HG03439 (cell line): Measurements from ENCODE around the gene ARL11.

Experiments
- ATAC-seq: cut with Tn5 transposase; IDR thresholded peaks from one replicate; pipeline ENCODE4 v1.9.1; 2021; ENCODE audit warnings: mild to moderate bottlenecking, moderate library complexity; ENCODE audit not compliant: unreplicated experiment

Gene ARL11

DNA sequence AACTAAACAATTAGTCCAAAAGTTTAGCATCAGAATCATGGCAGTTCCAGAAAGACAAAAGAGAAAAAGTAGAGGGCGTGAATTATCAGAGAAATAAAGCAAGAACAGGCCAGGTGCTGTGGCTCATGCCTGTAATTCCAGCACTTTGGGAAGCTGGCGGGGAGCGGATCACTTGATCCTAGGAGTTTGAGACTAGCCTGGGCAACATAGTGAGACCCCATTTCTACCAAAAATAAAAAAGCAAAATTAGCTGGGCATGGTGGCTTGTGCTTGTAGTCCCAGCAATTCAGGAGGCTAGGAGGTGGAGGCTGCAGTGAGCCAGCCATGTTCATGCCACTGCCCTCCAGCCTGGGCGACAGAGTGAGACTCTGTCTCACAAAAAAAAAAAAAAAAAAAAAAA is 18.4 kb downstream of the ARL11 start:
- no peak for ATAC-seq

DNA sequence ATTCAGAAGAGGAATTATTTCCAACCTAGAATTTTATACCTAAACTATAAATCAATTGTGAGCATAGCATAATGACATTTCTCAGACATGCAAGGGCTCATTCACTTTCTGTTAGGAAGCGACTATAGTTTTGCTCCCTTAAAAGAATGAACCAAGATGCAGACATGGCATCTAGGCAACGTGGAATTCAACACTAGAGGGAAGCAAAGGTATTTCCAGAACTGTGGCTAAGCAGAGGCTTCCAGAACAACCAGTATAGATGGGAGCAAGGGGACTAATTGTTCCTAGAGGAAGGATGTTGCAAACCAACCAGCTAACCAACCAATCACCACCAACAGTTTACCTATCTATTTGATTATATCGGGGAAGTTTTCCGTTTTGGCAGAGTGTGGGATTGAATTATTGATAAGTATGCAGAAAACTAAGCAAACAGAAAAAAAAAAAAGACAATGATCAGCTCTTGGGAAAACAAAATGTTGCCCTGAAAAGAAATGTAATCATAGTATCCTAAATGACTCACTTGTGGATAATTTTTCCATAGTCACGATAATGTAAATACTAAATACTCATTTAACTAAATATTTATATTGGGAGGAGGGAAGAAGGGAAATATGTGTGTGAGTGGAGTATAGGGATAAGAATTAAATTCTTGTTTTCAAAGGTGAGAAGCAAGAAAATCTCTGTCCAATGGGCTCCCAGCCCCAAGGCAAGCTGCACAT is 21.1 kb downstream of the ARL11 start:
- no peak for ATAC-seq

DNA sequence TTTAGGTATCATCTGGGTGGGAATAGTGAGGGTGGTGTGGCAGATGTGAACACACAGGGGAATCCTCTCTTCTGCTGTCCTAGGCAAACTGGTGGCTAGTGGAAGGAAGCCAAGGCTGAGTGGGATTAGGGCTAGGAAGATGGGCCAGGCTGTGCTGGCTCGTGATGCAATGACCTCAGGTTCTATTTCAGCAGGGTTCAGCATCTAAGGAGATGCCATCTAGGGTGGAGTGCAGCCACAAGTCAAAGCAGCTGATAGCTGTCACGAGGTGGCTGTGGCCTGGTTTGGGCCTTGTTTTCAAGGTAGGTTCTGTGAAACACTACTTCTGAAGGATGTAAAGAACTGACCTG is 21.6 kb downstream of the ARL11 start:
- ATAC-seq: no peak

DNA sequence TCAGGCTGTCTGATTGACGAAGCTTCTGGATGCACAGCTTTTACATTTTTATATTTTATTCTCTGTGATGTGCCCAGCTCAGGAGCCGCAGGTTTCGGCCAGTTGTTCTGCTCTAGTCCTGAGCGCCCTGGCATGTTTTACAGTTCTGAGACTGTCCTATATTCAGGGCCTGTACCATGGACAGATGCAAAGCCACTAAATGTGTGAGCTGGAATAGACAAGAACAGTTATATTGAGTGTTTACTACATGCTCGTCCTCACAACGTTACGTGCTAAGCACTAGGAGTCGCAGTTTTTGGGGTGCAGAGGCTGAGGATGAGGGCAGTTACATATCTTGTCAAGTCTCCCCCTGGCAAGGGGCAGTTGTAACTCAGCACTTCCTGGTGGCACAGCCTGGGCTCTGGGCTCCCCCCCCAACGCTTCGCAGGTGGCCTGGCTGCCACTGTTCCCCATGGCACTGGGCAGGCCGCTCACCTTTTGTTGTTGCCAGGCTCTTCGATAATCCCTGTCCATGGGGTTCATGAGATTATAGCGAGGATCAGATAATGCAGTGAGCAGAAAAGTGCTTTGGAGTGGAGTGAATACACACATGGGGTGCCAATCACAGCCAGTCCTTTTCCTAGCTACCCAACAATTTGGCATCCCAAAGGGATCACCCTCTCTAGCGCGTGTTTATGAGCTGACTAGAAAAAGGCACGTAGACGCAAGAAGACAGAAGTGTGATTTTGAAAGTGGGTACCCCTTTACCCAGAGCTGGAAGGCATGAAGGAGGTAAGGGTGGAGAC is 23.5 kb downstream of the ARL11 start:
- no peak for ATAC-seq

DNA sequence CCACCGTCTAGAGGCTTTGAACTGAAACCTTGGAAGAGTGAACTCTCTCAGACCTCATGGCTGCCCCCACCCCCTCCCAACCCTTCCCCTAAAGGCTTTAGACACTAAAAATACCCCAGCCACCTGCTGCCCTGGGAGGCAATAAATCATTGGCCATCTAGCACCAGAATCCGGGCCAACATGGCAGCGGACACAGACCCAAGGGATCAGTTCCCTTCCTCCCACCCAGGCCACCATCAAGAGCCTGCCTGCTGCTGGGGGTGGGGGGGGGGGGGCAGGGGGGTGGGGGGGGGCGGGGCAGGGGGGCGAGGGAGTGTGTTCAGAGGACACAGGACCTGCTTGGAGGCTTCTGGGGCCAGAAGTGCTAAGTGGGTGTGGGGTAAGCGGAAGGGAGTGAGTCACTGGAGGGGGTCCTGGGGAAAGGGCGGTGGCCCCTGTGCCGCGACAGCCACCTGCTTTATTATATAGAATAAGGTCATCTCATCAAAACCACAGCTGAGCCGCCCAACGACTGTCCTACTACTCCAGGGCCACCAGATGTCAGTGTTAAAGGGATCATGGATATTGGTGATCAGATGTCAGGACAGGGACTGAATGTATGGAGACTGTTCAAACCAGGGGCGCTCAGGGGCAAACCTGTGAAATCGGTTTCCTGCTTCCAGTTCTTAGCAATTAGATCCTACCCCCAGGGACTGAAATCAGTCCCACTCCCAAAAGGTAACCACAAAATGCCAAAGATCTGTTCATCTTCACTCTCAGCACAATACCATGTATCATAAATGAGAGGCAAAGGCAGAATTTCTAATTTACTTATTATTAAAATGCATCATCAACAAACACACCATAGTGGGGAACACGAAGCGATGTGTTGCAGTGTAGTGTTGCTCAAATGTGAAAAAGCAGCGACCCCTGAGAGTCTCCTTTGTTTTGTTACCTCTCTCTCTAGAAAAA is 24.3 kb downstream of the ARL11 start:
- no peak for ATAC-seq

DNA sequence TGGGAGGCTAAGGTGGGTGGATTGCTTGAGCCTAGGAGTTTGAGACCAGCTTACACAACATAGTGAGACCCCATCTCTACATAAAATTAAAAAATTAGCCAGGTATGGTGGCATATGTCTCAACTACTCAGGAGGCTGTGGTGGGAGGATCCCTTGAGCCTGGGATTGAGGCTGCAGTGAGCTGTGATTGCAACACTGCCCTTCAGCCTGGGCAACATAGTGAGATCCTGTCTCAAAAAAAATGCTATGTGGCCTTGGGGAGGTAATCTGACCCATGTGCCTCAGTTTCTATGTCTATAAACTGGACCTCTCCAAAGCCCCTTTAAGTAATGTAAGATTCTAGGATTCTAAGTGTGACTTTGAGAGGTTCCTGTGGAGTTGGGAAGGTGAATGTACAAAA is 25.2 kb downstream of the ARL11 start:
- no peak for ATAC-seq

DNA sequence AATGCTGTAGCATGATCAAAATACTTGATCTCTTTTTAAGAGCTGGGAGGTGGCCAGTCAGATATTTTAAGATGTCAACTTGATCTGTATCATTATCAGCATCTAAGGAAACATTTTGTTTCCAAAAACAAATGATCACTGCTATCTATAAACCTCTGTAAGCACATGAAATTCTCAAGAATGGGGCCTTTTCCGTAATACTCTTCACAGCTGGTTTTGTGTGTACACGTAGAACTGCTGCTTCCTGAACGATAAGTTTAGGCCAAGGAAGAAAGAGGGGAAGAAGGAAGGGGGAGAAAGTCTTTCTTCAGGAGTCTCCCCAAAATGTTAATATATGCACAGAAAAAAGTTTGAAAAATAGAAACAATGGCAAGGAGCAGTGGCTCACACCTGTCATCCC is 25.7 kb downstream of the ARL11 start:
- no peak for ATAC-seq

DNA sequence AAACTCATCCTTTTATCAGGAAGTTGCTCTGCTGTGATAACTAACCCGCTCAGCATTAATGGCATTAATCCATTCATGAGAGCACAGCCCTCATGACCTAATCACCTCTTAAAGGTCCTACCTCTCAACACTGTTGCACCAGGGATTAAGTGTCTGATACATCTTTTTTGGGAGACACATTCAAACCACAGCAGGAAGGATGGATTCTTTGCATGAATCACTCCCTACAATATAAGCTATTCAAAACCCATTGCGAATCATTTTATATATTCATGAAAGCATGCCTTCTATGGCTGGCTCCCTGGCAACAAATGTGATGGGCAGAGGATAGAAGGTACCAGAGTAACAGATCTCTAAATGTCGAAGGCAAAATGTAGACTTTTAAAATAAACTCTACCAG is 27.6 kb downstream of the ARL11 start:
- ATAC-seq: no peak

DNA sequence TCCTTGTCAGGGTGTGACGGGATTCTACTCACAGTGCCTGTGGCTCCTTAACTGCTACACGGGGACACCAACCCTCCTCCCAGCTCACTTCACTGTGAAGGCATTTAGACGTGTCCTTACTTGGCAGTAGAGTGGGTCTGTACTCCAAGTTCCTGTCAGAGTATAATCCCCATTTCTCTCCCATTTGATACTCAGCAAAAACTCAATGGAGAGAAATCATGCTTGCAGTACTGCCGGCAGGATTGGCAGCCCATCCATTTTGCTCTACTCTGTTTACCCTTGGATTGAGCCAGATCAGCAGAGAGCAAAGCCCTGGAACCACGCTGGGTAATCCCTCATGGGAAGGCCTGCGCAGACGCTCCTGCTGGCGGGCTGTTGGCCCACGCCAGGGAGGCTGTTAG is 28.9 kb downstream of the ARL11 start:
- ATAC-seq: no peak

DNA sequence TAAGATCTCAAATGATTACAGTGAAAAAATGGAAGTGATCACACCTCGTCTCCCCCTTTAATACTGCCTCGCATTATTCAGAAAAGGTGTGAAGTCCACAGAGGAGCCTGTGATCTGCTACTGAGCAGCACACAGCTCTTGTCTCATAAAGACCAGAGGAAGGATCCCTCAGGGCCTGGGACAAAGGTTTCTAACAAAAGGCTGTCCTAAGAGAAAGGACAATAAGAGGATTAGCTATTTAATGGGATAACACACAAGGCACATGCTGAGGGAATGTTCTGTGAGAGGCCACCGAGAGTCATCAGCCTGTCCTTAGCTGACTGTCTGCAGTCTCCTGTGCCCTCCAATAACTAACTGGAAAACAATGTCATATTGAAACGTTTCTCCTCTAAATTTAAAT is 36.3 kb downstream of the ARL11 start:
- ATAC-seq: no peak

DNA sequence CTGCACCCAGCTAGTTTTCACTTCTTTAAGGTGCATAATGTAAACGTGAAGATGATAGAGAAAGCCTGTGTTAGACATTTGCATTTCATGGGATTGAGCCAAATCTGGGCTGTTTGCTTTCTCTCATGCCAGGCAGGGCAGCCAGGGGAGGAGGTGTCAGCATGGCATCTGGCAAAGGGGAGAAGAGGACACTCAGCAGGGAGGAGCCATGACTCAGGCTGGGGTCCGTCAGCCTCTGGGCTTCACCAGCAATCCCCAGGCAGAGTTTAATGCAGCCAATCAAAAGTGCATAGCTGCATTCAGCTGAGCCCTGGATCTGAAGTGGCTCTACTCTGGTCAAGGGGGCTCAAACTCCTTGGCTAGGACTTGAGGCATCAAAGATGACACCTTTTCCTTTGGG is 39.5 kb downstream of the ARL11 start:
- ATAC-seq: no peak

DNA sequence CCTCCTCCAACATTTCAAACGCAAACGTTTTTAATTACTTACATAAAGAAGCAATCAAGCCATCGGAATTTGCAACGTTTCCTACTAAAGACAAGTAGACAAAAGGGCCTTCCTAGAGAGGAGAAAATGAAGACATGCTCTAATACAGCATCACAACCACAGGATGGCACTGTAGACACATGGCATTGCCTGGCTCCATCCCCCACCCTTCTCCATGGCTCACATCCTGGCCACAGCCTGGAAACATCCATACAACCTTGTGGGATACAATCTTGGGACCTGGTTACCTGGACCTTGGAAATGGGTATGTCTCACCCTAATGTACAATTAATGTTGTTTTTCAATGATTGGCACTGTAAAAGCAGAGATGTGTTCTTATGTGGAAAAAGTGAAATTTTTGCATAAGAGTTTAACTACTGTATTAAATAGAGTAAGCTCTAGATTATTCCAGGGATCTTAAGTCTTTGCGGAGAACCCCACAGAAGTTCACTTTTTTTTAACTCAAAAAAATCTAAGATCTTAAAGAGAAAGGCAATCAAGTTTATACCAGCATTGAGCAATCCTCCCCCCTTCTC is 41.5 kb downstream of the ARL11 start:
- no peak for ATAC-seq

DNA sequence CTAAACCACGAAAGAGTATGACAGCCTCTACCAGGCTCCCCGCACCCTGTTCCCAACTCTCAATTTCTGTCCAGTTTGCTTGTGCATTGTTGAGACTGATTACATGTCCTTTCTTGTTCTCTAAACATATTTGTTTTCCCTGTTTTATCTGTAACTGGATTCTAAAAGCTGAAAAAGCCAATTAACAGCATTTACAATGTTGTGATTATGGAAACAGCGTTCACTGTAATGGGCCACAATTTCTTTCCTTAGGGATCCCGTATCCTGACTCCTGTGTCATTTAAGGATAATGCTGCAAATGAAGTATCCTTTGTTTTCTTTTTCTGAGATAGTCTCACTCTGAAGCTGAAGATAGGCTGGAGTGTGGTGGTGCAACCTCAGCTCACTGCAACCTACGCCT is 42.5 kb downstream of the ARL11 start:
- no peak for ATAC-seq

DNA sequence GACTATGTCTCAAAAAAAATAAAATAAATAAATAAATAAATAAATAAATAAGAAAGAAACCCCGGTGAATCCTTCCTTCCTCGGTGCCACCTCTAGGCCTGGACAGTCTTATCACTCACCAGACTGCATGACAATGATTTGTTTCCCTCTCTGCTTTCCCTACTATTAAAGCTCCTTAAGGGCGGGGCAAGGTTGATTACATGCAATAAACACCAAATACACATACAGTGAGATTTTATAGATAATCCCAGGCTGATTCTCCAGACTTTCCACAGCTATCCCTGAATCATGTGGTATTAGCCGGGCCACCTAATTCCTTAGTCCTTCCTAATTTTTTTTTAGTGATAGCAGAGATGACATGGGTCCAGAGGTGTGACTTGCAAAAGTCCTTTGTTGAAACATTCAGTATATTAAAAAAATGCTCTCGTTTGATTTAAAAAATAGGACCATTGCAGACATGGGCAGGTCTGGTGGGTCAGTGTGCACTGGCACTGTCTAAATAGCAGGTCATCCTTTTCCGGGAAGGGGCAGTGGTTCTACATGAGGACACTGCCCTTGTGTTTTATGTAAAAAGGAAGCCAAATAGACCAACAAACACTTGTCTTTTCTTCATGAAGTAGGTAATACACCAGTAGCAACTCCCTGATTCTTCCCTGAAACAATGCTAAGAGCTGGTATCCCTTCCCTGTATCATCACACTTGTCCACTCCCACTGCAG is 48.4 kb downstream of the ARL11 start:
- ATAC-seq: no peak

DNA sequence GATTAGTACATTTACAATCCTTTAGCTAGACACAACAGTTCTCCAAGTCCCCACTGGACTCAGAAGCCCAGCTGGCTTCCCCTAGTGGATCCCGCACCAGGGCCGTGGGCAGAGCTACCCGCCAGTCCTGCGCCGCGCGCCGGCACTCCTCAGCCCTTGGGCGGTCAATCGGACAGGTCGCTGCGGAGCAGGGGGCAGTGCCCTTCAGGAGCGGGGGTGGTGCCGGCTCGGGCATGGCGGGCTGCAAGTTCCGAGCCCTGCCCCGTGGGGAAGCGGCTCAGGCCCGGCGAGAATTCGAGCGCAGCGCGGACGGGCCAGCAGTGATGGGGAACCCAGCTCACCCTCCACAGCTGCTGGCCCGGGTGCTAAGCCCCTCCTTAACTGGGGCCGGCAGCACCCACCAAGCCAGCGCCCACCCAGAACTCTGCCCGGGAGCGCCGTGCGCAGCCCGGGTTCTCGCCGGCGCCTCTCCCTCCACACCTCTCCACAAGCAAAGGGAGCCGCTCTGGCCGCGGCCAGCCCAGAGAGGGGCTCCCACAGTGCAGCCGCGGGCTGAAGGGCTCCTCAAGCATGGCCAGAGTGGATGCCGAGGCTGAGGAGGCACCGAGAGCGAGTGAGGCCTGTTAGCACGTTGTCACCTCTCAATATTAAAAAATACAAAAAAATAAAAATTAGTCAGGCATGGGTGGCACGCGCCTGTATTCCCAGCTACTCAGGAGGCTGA is 50.0 kb downstream of the ARL11 start:
- no peak for ATAC-seq

DNA sequence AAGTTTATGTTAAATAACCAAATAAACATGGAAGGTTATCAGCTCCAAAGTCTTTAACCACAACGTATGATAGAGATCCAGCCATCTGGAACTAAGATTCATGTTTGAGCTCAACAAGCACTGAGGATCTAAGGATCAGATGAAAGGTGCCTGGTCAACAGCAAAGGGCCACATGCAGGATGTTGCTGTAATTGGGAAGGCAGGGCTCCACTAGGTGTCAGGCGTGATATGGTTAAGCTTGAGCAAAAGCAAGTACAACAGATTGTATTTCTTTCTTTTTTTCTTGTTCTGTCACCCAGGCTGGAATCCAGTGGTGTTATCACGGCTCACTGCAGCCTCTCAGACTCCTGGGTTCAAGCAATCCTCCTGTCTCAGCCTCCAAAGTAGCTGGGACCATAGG is 50.9 kb downstream of the ARL11 start:
- ATAC-seq: no peak

DNA sequence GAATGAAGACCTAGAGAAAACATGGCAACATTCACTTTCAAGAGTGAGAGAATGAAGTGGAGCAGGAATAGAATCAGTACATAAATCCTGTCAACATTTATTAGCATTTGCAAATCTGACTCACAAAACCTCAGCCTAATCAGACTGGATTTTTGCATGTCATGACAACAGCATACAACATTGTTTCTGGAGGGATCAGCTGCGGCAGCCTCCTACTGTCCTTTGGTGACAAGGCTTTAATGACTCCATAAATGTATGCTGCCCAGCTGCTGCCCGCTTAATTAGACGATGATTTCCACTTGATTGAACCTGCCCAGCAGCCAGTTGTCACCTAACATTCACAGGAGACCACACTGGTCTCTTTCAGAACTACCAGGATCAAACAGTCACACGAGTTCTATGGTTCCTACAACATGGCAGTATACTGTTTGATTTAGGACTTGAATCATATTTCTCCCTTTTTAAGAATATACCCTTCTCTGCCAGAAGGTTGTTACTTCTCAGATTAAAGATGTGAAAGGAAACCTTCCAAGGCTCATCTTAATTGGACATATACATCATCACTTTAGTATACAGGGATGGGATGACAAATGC is 53.6 kb downstream of the ARL11 start:
- ATAC-seq: no peak
